Keratinocyte (primary cell): ENCODE results near the gene AOAH.

ENCODE experiments used
- CTCF ChIP-seq, 3 experiments: IDR thresholded peaks in 1 of 3; conservative IDR thresholded peaks in 1 of 3; optimal IDR thresholded peaks in 1 of 3; 2 replicates in 2 of 3; 3 replicates in 1 of 3; pipeline versions ENCODE3 to v1.5.1; 2011; ENCODE audit warnings: low read length in 3 of 3, mild to moderate bottlenecking in 3 of 3, moderate library complexity in 2 of 3, control low read depth in 1 of 3, inconsistent platforms in 1 of 3; ENCODE audit not compliant: insufficient read depth in 2 of 3; ENCODE audit errors: extremely low read depth in 1 of 3
- EZH2 ChIP-seq: IDR thresholded peaks from one replicate; pipeline ENCODE4 v1.6.1; 2012; ENCODE audit warnings: inconsistent platforms, mild to moderate bottlenecking, low read length, moderate library complexity

GRCh38 chr7:36538126-36538525 lies 186.2 kb downstream of the AOAH start:
- TF ChIP-seq CTCF (optimal IDR thresholded peaks at IDR 0.05 in 1 of 3, IDR thresholded peaks at IDR 0.05 in 1 of 3, conservative IDR thresholded peaks at IDR 0.05 in 1 of 3; ENCODE audit: extremely low read depth in 1 of 3, insufficient read depth in 2 of 3, low read length in 3 of 3) (no peak), EZH2 (no peak)
